Measurements from ENCODE around the gene REL. TPM values are rescaled to one million over a fixed set of nuclear protein-coding genes. Genes with fewer than 3 reads are reported as not detected.

The REL gene
- total and polyA plus RNA-seq, 4 donors, result 3.4 to 37.0 (median 18.9) TPM

DNA sequence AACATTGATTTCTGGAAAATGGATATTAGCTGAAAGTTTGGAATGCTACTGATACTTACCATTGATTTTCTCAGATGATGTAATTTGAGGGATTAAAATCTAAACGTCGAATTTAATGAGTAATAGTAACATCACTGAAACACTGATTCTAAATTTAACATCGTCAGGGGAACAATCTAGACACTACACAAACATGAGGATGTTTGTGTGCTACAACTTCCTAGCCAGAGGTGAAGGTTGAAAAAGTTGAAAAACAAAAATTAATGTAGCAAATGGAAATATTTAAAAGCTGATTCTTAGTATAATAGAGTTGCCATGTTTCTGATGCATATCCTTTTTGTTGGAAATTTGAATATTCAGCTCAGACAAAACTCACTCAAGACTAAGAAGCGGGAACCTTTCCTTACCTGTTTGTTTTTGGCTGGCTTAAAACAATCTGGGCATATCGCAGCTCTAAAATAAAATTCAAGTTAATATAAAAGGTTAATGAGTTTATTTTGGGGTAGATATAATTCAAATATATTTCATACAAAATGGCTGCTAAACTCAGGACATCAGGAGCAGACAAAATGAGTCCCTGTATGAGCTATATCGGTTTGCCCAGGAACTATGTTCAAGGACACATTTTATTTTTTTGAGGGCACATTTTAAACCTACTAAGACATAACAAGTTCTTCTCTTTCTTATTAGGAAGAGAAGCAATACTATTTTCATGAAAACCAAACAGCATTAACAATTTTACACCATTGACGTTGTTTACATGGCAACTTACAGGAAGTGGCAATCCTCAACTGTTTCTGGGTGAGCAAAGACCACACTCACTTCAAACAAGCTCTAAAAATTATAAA lies 83.5 kb downstream of the REL start:
- ATAC-seq (ENCODE audit: insufficient read depth, low FRiP score), result no peak
- DNase-seq, result no peak
- no peaks in the 10 kb centered on the region for H3K36me3 ChIP-seq (ENCODE audit: control insufficient read depth in 4 of 4, insufficient read depth in 4 of 4, low read length in 4 of 4)
- WGBS, 2 donors, result 70 to 79% methylated on average over 7 of the region's 7 CpGs
- H3K4me1 ChIP-seq (ENCODE audit: control insufficient read depth in 5 of 5, insufficient read depth in 5 of 5, low read length in 5 of 5), result no peaks in the 10 kb centered on the region
- H3K4me3 ChIP-seq, result no peak overlapping the region
- no peak overlapping the region for H3K9ac ChIP-seq (ENCODE audit: insufficient read depth in 1 of 2, low read length in 2 of 2)
- no peaks in the 10 kb centered on the region for H3K9me3 ChIP-seq (ENCODE audit: control insufficient read depth in 4 of 4, insufficient read depth in 3 of 4, low read length in 3 of 4)
- H3K27me3 ChIP-seq (ENCODE audit: control insufficient read depth in 3 of 3, insufficient read depth in 3 of 3, low read length in 2 of 3), result no peaks in the 10 kb centered on the region
- TF ChIP-seq, protein P1, sequence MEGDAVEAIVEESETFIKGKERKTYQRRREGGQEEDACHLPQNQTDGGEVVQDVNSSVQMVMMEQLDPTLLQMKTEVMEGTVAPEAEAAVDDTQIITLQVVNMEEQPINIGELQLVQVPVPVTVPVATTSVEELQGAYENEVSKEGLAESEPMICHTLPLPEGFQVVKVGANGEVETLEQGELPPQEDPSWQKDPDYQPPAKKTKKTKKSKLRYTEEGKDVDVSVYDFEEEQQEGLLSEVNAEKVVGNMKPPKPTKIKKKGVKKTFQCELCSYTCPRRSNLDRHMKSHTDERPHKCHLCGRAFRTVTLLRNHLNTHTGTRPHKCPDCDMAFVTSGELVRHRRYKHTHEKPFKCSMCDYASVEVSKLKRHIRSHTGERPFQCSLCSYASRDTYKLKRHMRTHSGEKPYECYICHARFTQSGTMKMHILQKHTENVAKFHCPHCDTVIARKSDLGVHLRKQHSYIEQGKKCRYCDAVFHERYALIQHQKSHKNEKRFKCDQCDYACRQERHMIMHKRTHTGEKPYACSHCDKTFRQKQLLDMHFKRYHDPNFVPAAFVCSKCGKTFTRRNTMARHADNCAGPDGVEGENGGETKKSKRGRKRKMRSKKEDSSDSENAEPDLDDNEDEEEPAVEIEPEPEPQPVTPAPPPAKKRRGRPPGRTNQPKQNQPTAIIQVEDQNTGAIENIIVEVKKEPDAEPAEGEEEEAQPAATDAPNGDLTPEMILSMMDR (IDR thresholded peaks at IDR 0.05; ENCODE audit: control extremely low read depth, extremely low read depth), result no peak
- no peak overlapping the region for H3K27ac ChIP-seq (ENCODE audit: low read depth in 1 of 2, low read length in 1 of 2)

DNA sequence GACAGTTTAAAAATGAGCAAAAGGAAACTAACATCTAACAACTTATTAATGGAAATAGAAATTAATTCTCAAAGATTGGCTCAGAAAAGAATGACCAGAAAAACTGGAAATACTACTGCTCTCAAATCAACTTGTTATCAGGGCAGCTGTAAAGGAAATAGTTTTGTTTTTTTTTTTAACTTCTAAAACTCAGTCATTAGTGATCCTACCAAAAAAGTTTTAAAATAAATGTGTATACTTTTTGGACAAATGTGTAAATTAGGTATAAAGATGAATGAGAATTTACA lies 84.1 kb downstream of the REL start:
- Histone ChIP-seq H3K27me3 (ENCODE audit: control insufficient read depth in 3 of 3, insufficient read depth in 3 of 3, low read length in 2 of 3) (no peaks in the 10 kb centered on the region), H3K4me1 (ENCODE audit: control insufficient read depth in 5 of 5, insufficient read depth in 5 of 5, low read length in 5 of 5) (no peaks in the 10 kb centered on the region), H3K9ac (ENCODE audit: insufficient read depth in 1 of 2, low read length in 2 of 2) (no peak overlapping the region), H3K9me3 (ENCODE audit: control insufficient read depth in 4 of 4, insufficient read depth in 3 of 4, low read length in 3 of 4) (no peaks in the 10 kb centered on the region), H3K36me3 (ENCODE audit: control insufficient read depth in 4 of 4, insufficient read depth in 4 of 4, low read length in 4 of 4) (no peaks in the 10 kb centered on the region), H3K4me3 (no peak overlapping the region), H3K27ac (ENCODE audit: low read depth in 1 of 2, low read length in 1 of 2) (no peak overlapping the region)
- DNase-seq, result peak in 2 of 3 donors; percentile 29 to 57
- TF ChIP-seq, protein P1 (IDR thresholded peaks at IDR 0.05; ENCODE audit: control extremely low read depth, extremely low read depth), result no peak
- ATAC-seq (ENCODE audit: insufficient read depth, low FRiP score), result no peak

DNA sequence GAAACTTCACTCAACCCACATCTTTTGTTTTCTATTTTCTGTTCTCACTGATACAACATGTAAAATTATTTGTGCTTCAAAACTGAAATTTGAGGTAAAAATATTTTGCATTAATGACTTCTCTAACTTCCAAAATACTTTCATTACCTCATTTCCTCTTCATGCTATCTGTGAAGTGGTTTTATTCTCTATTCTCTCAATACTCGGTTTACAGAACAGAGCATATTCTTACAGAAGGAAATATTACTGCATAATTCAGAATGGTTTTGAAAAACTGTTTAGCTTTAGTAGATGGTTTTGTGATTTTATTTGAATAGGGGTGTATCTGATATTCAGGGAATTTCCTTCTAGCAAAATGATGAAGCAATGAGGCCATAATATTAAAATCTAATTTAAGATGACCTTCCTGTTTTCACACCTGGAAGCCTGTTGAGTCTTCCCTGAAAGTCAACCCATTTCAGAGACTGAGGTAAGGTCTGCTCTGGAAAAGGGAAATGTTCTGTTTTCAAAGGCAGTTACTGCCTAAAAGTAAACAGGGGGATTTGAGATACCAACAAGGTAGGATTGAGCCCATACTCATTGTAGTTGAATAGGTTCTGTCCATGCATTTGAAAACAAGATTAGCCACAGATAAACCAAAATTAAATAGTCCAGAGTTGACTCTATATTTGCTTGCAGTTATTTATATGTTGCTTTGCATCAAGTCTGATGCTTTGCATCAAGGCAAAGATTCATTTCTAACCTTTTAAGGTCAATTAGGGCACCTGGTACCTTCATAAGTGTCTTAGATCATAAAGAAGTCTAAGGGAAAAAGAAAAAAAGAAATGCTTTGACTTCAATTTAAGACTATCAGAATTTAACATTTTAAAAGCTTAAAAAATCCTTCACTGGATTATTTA lies 85.4 kb downstream of the REL start:
- H3K27me3 ChIP-seq (ENCODE audit: control insufficient read depth in 3 of 3, insufficient read depth in 3 of 3, low read length in 2 of 3), result no peaks in the 10 kb centered on the region
- H3K36me3 ChIP-seq (ENCODE audit: control insufficient read depth in 4 of 4, insufficient read depth in 4 of 4, low read length in 4 of 4), result no peaks in the 10 kb centered on the region
- H3K4me3 ChIP-seq, result no peak overlapping the region
- ATAC-seq (ENCODE audit: insufficient read depth, low FRiP score) (no peak), DNase-seq (no peak)
- no peaks in the 10 kb centered on the region for H3K9me3 ChIP-seq (ENCODE audit: control insufficient read depth in 4 of 4, insufficient read depth in 3 of 4, low read length in 3 of 4)
- H3K4me1 ChIP-seq (ENCODE audit: control insufficient read depth in 5 of 5, insufficient read depth in 5 of 5, low read length in 5 of 5), result no peaks in the 10 kb centered on the region
- WGBS, 2 donors, result 19 to 28% methylated on average over 1 of the region's 1 CpG
- H3K9ac ChIP-seq (ENCODE audit: insufficient read depth in 1 of 2, low read length in 2 of 2), result no peak overlapping the region
- TF ChIP-seq, protein P1 (IDR thresholded peaks at IDR 0.05; ENCODE audit: control extremely low read depth, extremely low read depth), result no peak
- no peak overlapping the region for H3K27ac ChIP-seq (ENCODE audit: low read depth in 1 of 2, low read length in 1 of 2)
